Body of pancreas (tissue), 4 donors: ENCODE data around the gene CDHR3. TPM values are rescaled to one million over a fixed set of nuclear protein-coding genes. Genes with fewer than 3 reads are reported as not detected.
A peak's percentile ranks its signal among the peaks of the same experiment; 100 is the strongest.

Source experiments
- ATAC-seq: fragments of 150-250 bp; one replicate; pipeline ENCODE4 v1.9.1; 2016
- DNase-seq, 4 donors: peaks; one replicate each; pipeline ENCODE4 v3.0.0-alpha.2; 2019
- H3K27ac ChIP-seq, 4 donors: fragments of 200-600 bp; sonication (generic); 1 replicate in 3 of 4; 2 replicates in 1 of 4; pipeline versions ENCODE4 v1.5.1 to v1.6.1; 2016 to 2019; ENCODE audit warnings: mild to moderate bottlenecking in 1 of 4, mixed read lengths in 1 of 4, moderate library complexity in 1 of 4
- H3K27me3 ChIP-seq, 2 donors: fragments of 200-600 bp; sonication (generic); one replicate each; pipeline ENCODE4 v1.6.0; 2016; ENCODE audit warnings: mild to moderate bottlenecking in 1 of 2
- H3K36me3 ChIP-seq, 2 donors: fragments of 200-600 bp; sonication (generic); replicated peaks in 1 of 2; 2 replicates each; pipeline ENCODE4 v1.5.1; 2016; ENCODE audit warnings: low read depth in 2 of 2; ENCODE audit not compliant: insufficient read depth in 1 of 2
- H3K4me1 ChIP-seq: fragments of 200-600 bp; sonication (generic); one replicate; pipeline ENCODE4 v1.6.0; 2016
- H3K4me3 ChIP-seq, 2 donors: fragments of 200-600 bp; sonication (generic); 1 replicate in 1 of 2; 2 replicates in 1 of 2; pipeline ENCODE4 v1.5.1; 2016 to 2019
- H3K9me3 ChIP-seq, 3 donors: fragments of 200-600 bp; sonication (generic); 1 replicate in 2 of 3; 2 replicates in 1 of 3; pipeline ENCODE4 v1.5.1; 2016
- POLR2A ChIP-seq, 3 donors: fragments of 450-650 bp; IDR thresholded peaks; one replicate each; pipeline ENCODE4 v1.6.1; 2016; ENCODE audit warnings: antibody characterized with exemption in 3 of 3, mild to moderate bottlenecking in 2 of 3
- WGBS, 2 donors: methylation state at CpG; one replicate each; pipeline ENCODE4 v1.1.5; 2017; 5-methylcytosine and 5-hydroxymethylcytosine counted together
- intact Hi-C: fragments of 100-400 bp; cut with DNase I; formaldehyde crosslinking; loops from one replicate; pipeline ENCODE4 v1.15.1; 2023
- total RNA-seq, 2 donors: library from RNA; depleted of rRNA; stranded (reverse); fragments of >200 nt; gene quantifications; one replicate each; pipeline ENCODE4 v1.1.0, GENCODE V29; 2016
- TF ChIP-seq, protein P1 (sequence below), 7 experiments: fragments of 450-650 bp in 4 of 7; fragments of 200-600 bp in 3 of 7; sonication (generic) in 3 of 7; IDR thresholded peaks; one replicate each; pipeline ENCODE4 v1.5.1; 2016 to 2019; ENCODE audit warnings: antibody characterized with exemption in 7 of 7

CDHR3 gene
- total RNA-seq, 2 donors from 2014 or later = 1.6 to 14.8 TPM

DNA sequence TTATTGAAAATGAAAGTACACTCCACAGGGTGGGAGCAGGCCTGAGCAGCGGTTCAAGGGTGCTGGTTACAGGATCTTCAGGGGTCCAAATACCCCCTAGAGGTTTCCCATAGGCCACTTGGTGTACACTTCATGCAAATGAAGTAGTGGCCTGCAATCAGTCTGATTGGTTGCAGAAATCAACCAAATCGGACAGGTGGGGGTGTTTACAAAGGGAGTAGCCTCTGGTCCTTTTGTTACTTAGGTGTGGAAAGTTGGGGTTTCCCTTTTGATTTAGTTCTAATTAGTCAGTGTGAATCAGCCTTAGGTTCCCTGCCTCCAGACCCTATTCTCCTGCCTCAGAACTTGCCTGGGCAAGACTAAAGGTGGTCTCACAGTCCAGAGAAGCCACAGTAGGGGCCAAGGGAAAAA lies 99.5 kb downstream of the CDHR3 start:
- no peaks in the 10 kb centered on the region for H3K27me3 ChIP-seq
- no peaks in the 10 kb centered on the region for H3K36me3 ChIP-seq
- TF ChIP-seq, protein P1, sequence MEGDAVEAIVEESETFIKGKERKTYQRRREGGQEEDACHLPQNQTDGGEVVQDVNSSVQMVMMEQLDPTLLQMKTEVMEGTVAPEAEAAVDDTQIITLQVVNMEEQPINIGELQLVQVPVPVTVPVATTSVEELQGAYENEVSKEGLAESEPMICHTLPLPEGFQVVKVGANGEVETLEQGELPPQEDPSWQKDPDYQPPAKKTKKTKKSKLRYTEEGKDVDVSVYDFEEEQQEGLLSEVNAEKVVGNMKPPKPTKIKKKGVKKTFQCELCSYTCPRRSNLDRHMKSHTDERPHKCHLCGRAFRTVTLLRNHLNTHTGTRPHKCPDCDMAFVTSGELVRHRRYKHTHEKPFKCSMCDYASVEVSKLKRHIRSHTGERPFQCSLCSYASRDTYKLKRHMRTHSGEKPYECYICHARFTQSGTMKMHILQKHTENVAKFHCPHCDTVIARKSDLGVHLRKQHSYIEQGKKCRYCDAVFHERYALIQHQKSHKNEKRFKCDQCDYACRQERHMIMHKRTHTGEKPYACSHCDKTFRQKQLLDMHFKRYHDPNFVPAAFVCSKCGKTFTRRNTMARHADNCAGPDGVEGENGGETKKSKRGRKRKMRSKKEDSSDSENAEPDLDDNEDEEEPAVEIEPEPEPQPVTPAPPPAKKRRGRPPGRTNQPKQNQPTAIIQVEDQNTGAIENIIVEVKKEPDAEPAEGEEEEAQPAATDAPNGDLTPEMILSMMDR (IDR thresholded peaks at IDR 0.05) = no peak
- TF ChIP-seq POLR2A (IDR thresholded peaks at IDR 0.05) = no peak
- WGBS, 2 donors = 70 to 78% methylated on average over 2 of the region's 2 CpGs
- peaks cover 32% of the 10 kb centered on the region for H3K4me1 ChIP-seq
- DNase-seq (no peak), ATAC-seq (no peak)
- H3K27ac ChIP-seq = no peak overlapping the region
- intact Hi-C loops = no loop called here
- no peak overlapping the region for H3K4me3 ChIP-seq
- H3K9me3 ChIP-seq = no peaks in the 10 kb centered on the region

DNA sequence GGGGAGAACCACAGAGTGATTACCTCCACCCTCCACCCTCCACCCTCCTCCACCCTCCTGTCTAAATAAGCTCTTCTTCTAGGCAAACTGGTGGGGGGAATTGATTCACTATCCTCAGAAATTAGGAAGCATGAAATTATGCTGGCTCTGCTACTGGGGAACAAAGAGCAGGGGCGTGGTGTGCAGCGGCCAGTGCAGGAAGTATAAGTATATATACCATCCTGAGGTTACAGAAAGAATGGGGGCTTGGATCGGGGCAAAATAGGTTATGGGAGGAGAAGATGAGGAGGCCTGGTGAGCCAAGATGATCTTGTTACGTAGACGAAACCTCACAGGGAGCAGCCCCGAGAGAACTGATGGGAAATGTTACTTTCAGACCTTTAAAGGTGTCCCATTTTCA lies 100.0 kb downstream of the CDHR3 start:
- no peak for DNase-seq
- Histone ChIP-seq H3K4me3 (no peak overlapping the region), H3K27ac (no peak overlapping the region), H3K27me3 (no peaks in the 10 kb centered on the region), H3K9me3 (no peaks in the 10 kb centered on the region), H3K36me3 (no peaks in the 10 kb centered on the region), H3K4me1 (peaks cover 29% of the 10 kb centered on the region)
- intact Hi-C loops = no loop called here
- 81 to 89% methylated on average over 6 of the region's 6 CpGs for WGBS, 2 donors
- no peak for ATAC-seq
- TF ChIP-seq, protein P1 (IDR thresholded peaks at IDR 0.05) = no peak
- TF ChIP-seq POLR2A (IDR thresholded peaks at IDR 0.05) = no peak

DNA sequence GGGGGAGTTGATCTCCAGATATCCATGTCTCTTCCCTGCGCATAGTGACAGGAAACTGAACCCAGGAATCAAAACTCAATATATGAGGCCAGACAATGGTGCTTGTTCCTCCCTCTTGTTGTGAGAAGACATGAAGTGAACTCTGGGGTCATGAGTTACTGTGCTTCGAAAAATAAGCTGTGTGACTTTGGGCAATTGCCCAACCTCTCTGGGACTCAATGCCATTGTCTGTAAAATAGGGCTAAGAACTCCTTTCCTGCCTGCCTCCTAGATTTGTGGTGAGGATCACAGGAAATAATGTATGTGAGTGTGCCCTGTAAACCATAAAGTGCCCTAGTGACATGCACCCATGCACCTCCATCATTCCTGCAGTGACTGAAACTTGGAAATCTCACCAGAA lies 100.6 kb downstream of the CDHR3 start:
- H3K4me1 ChIP-seq = peaks cover 22% of the 10 kb centered on the region
- no peak overlapping the region for H3K27ac ChIP-seq
- no peak for TF ChIP-seq POLR2A (IDR thresholded peaks at IDR 0.05)
- TF ChIP-seq, protein P1 (IDR thresholded peaks at IDR 0.05) = no peak
- intact Hi-C loops = no loop called here
- no peaks in the 10 kb centered on the region for H3K27me3 ChIP-seq
- ATAC-seq (no peak), DNase-seq (no peak)
- H3K9me3 ChIP-seq = no peaks in the 10 kb centered on the region
- 79 to 98% methylated on average over 2 of the region's 2 CpGs for WGBS, 2 donors
- no peak overlapping the region for H3K4me3 ChIP-seq
- H3K36me3 ChIP-seq = no peaks in the 10 kb centered on the region

- TF ChIP-seq, protein P1 (IDR thresholded peaks at IDR 0.05) = no peak
- no peak for TF ChIP-seq POLR2A (IDR thresholded peaks at IDR 0.05)
- WGBS, 2 donors = 86 to 87% methylated on average over 5 to 8 of the region's 8 CpGs
- no peak overlapping the region for H3K4me3 ChIP-seq
- DNase-seq (no peak), ATAC-seq (no peak)
- H3K27ac ChIP-seq = peak overlapping the region; percentile 62 to 84 (median 69)
- intact Hi-C loops = no loop called here
- H3K9me3 ChIP-seq = no peaks in the 10 kb centered on the region
- H3K27me3 ChIP-seq = no peaks in the 10 kb centered on the region
- H3K36me3 ChIP-seq = no peaks in the 10 kb centered on the region
- peaks cover 20% of the 10 kb centered on the region for H3K4me1 ChIP-seq
Observed at GRCh38 chr7:106064316-106064715, 101.3 kb downstream of the CDHR3 start.

DNA sequence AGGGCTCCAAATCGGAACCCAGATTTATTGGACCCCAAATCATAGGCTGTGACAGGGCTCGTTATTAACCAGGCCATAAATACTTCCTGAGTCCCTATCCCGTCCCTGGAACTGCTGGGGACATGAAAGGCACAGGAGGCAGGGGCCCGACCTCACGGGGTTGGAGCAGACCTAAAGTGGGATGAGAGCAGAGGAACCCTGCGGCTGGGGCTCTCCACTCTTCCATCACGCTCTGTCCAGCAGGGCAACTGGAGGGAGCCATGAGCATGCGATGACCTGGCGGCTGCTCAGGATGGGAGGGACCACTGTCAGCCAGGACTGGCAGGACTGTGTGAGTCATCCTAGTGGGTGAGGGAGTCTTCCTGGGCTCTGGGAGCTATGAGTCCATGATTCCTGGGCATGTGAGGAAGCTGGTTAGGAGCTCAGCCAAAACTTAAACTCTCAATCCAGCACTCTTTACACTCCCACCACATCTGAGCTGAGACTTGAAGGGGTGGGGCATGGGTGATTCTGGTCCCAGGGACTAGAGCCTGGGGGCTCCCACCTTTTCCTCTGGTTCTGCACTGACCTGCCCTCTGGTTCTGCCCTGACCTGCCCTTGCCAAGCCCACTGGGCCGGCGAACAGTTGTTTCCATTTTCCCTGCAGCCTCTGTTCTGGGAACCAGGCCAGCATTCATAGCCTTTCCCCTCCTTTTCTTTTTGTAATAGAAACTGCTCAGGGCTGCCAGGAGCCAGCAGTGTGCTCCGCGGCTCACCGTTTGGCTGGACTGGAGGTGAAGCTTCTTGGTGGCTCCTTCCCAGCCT lies 101.9 kb downstream of the CDHR3 start:
- intact Hi-C loops = no loop called here
- H3K27me3 ChIP-seq = no peaks in the 10 kb centered on the region
- H3K4me3 ChIP-seq = no peak overlapping the region
- H3K9me3 ChIP-seq = no peaks in the 10 kb centered on the region
- peak overlapping the region; percentile 62 to 84 (median 69) for H3K27ac ChIP-seq
- TF ChIP-seq, protein P1 (IDR thresholded peaks at IDR 0.05) = no peak
- TF ChIP-seq POLR2A (IDR thresholded peaks at IDR 0.05) = peak in 1 of 3 donors; percentile 19
- WGBS, 2 donors = 35 to 51% methylated on average over 11 to 14 of the region's 14 CpGs
- H3K4me1 ChIP-seq = peaks cover 25% of the 10 kb centered on the region
- DNase-seq (peak; percentile 62 to 82 (median 80)), ATAC-seq (peak; percentile 84)
- H3K36me3 ChIP-seq = no peaks in the 10 kb centered on the region
